Panc1 (cell line): ENCODE results near the gene ZFAND3. TPM values are rescaled to one million over a fixed set of nuclear protein-coding genes. Genes with fewer than 3 reads are reported as not detected.

Experiments
- ATAC-seq: fragments of 200-7000 bp; cut with Tn5 transposase; 2 replicates; pipeline ENCODE4 v1.9.1; 2020; ENCODE audit warnings: mild to moderate bottlenecking, moderate library complexity
- BruUV-seq: library from RNA; stranded (reverse); fragments of 400-500 nt; replicated peaks from 2 replicates; lab custom pipeline; 2021; lab: Mats Ljungman, UMichigan
- CTCF ChIA-PET: fragments of 300-600 bp; sonication (Branson Sonifier 250); formaldehyde crosslinking; loops from one replicate; lab custom pipeline; 2022; ENCODE audit warnings: antibody characterized with exemption; lab: Charles Lee
- POLR2A ChIA-PET: fragments of 300-600 bp; sonication (Branson Sonifier 250); formaldehyde crosslinking; loops from one replicate; lab custom pipeline; 2022; ENCODE audit warnings: antibody characterized with exemption; lab: Charles Lee
- DNase-seq: peaks from one replicate; pipeline ENCODE4 v3.0.0-alpha.2; 2010; ENCODE audit warnings: low read depth, low spot score
- H3K27ac ChIP-seq: 2 replicates; pipeline ENCODE4 v1.5.1; 2011; ENCODE audit warnings: mild to moderate bottlenecking, low read length, inconsistent platforms
- H3K27me3 ChIP-seq: fragments of 200-500 bp; sonication (Bioruptor generic); 2 replicates; pipeline ENCODE4 v1.6.0; 2014; ENCODE audit warnings: low read length, inconsistent platforms; ENCODE audit not compliant: control insufficient read depth, insufficient read depth
- H3K36me3 ChIP-seq: fragments of 200-500 bp; sonication (Bioruptor generic); 2 replicates; pipeline ENCODE4 v1.5.1; 2014; ENCODE audit warnings: inconsistent platforms, mild to moderate bottlenecking, low read length, moderate library complexity; ENCODE audit not compliant: control insufficient read depth, insufficient read depth
- H3K4me1 ChIP-seq: 2 replicates; pipeline ENCODE4 v1.5.1; 2011; ENCODE audit warnings: inconsistent platforms, mild to moderate bottlenecking, low read length, moderate library complexity; ENCODE audit not compliant: control insufficient read depth, insufficient read depth
- H3K4me3 ChIP-seq, 2 experiments: 2 replicates each; pipeline ENCODE4 v1.5.1; 2011 to 2012; ENCODE audit warnings: low read depth in 2 of 2, low read length in 2 of 2, mild to moderate bottlenecking in 2 of 2, inconsistent platforms in 1 of 2, moderate library complexity in 1 of 2
- H3K9me3 ChIP-seq: fragments of 200-500 bp; sonication (Bioruptor generic); 2 replicates; pipeline ENCODE4 v1.5.1; 2014; ENCODE audit warnings: low read depth, mild to moderate bottlenecking, inconsistent platforms, low read length, moderate library complexity; ENCODE audit not compliant: control insufficient read depth, insufficient read depth
- CTCF ChIP-seq: fragments of 450-650 bp; IDR thresholded peaks from 2 replicates; pipeline ENCODE4 v1.5.1; 2017; ENCODE audit warnings: mild to moderate bottlenecking
- POLR2AphosphoS5 ChIP-seq: IDR thresholded peaks from 2 replicates; pipeline ENCODE4 v1.6.1; 2012; ENCODE audit warnings: mild to moderate bottlenecking, low read depth, low read length, moderate library complexity
- REST ChIP-seq, 2 experiments: IDR thresholded peaks; 2 replicates each; pipeline ENCODE4 v1.6.1; 2011 to 2012; ENCODE audit warnings: low read depth in 2 of 2, control low read depth in 1 of 2, low read length in 1 of 2, mild to moderate bottlenecking in 1 of 2, moderate library complexity in 1 of 2; ENCODE audit not compliant: insufficient read depth in 1 of 2
- SIN3A ChIP-seq: IDR thresholded peaks from 2 replicates; pipeline ENCODE4 v1.6.1; 2012; ENCODE audit warnings: low read depth, mild to moderate bottlenecking, low read length, moderate library complexity, borderline replicate concordance; ENCODE audit not compliant: insufficient read depth
- TCF7L2 ChIP-seq: IDR thresholded peaks from 2 replicates; pipeline ENCODE4 v1.6.1; 2011; ENCODE audit warnings: mild to moderate bottlenecking, low read depth, low read length, inconsistent platforms
- in situ Hi-C: cut with HindIII; loops from 2 replicates; pipeline ENCODE4 v1.10.0; 2016; ENCODE audit warnings: low sequenced_read_pairs, low pct_unique_long_range_greater_than_20kb
- intact Hi-C: fragments of 100-400 bp; cut with micrococcal nuclease; formaldehyde crosslinking; loops from one replicate; pipeline ENCODE4 v1.10.0; 2022; ENCODE audit not compliant: unreplicated experiment
- total RNA-seq: library from RNA; stranded (reverse); gene quantifications from one replicate; pipeline ENCODE4 v1.2.1, GENCODE V29; 2021; ENCODE audit not compliant: unreplicated experiment

ZFAND3 gene
- total RNA-seq, 1 experiment from 2014 or later: 95.9 TPM

- TF ChIP-seq REST (IDR thresholded peaks at IDR 0.05; ENCODE audit: insufficient read depth in 1 of 2, low read depth in 2 of 2, low read length in 1 of 2) (no peak), CTCF (peak; percentile 26; the same call in 1 of the 2 replicates)
- ATAC-seq (no peak), DNase-seq (no peak)
- intact Hi-C loops (no loop called here), in situ Hi-C loops (no loop called here)
- no TSS peak for BruUV-seq
- Histone ChIP-seq H3K36me3 (peaks cover 13% of the 10 kb centered on the region), H3K4me3 (no peak overlapping the region), H3K27me3 (no peaks in the 10 kb centered on the region), H3K27ac (no peak overlapping the region), H3K4me1 (peaks cover 8% of the 10 kb centered on the region), H3K9me3 (no peaks in the 10 kb centered on the region)
- POLR2A ChIA-PET: no interaction called here
- CTCF ChIA-PET: no interaction called here
These were observed 249.5 kb downstream of the ZFAND3 start for GRCh38 chr6:38068854-38069590.

DNA sequence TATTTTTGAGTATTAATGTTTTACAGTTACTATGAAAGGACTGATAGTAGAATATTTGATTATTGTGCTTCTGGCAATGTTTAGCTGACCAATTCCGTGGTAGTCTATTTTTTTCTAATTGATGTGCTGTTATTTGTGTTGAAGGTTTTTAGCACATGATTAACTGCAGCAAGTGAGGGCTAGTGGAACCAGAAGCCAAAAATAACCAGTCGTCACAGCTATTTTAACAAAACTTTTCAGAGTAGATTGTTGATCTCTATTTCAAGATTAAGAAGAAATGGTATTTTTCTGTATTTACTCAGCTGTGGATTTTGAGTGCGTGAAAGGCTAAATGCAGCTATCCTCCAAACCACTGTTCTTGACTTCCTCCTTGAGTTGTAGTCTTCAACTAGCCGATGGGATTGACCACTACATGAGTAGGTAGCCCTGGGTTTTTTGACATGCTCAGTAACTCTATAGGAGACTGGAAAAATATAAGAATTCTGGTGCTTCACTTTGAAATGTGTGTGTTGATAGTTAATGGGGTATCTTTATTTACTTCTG, 258.0 kb downstream of the ZFAND3 start:
- in situ Hi-C loops (no loop called here), intact Hi-C loops (no loop called here)
- TF ChIP-seq POLR2AphosphoS5 (no peak), REST (IDR thresholded peaks at IDR 0.05; ENCODE audit: insufficient read depth in 1 of 2, low read depth in 2 of 2, low read length in 1 of 2) (no peak), SIN3A (no peak), CTCF (no peak), TCF7L2 (no peak)
- DNase-seq (no peak), ATAC-seq (no peak)
- H3K9me3 ChIP-seq: no peaks in the 10 kb centered on the region
- no TSS peak for BruUV-seq
- CTCF ChIA-PET: no interaction called here
- POLR2A ChIA-PET: no interaction called here
- no peaks in the 10 kb centered on the region for H3K27me3 ChIP-seq
- peaks cover 3% of the 10 kb centered on the region for H3K36me3 ChIP-seq
- no peak overlapping the region for H3K4me3 ChIP-seq
- H3K27ac ChIP-seq: no peak overlapping the region
- H3K4me1 ChIP-seq: no peaks in the 10 kb centered on the region
